GM19463 (cell line): ENCODE results near the gene DCAF8.

ENCODE experiments used
- ATAC-seq: cut with Tn5 transposase; IDR thresholded peaks from one replicate; pipeline ENCODE4 v1.9.1; 2021; ENCODE audit warnings: mild to moderate bottlenecking, moderate library complexity; ENCODE audit not compliant: unreplicated experiment

Gene DCAF8

DNA sequence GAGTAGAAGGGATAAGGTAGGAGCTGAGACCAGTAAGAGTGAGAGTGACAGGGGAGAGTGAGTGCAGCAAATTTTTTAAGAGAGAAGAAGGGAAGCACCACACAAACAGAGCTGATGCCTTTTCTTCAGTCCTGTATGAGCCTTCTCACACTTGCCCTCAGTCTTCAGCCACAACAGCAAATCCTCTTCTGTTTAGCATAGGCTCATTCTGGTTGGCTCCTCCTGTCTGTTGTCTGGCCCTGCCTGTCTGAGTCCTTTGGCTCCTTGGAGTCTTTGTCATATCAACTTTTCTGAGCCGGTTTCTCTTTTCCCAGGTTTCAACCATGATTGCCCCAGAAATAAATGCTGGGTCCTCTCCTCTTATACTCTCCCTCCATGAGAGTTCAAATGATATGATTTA, 84.7 kb downstream of the DCAF8 start:
- ATAC-seq = no peak

DNA sequence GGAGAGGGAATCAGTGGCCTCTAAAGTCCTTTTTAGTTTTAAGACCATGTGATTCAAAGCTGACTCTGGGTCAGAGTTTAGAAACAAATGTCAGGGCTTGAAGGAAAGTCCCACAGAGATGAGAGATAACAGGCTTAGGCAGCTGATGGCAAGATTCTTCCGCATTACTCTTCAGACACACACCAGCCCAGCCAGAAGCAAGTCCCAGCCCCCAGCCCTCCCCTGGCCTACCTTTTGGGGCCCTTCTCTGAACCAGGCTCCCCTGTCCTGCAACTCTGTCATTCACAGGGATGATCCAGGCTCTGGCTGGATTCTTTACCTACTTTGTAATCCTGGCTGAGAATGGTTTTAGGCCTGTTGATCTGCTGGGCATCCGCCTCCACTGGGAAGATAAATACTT, 85.1 kb downstream of the DCAF8 start:
- ATAC-seq = no peak

DNA sequence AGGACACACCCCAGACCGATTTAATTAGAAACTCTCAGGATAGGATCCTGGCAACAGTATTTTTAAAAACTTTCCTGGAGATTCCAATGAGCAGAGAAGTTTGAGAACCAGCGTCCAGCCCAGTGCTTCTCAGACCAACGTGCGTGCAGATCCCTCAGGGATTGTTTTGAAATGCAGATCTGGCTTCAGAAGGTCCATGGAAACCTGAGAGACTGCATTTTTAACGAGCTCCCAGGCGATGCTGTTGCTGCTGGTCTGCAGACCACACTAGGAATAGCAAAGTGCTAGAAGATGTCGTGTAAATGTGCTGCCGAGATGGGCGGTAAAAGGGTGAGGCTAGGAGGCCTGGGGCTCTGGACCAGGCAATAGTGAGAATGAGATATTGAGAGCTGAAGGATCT, 90.4 kb downstream of the DCAF8 start:
- no peak for ATAC-seq

DNA sequence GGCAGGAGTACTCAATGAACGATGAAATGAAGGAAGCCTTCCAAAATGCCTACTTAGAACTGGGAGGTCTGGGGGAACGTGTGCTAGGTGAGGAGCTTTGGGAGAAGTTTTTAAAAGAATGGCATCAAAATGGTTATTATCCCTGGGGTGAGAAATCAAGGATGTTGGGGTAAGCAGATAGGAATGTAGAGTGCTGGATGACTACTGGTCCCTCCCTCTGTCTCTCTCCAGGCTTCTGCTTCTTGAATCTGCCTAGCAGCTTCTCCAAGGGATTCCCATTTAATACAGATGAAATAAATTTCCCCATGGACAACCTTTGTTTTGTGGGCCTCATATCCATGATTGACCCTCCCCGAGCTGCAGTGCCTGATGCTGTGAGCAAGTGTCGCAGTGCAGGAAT, 91.0 kb downstream of the DCAF8 start:
- no peak for ATAC-seq

DNA sequence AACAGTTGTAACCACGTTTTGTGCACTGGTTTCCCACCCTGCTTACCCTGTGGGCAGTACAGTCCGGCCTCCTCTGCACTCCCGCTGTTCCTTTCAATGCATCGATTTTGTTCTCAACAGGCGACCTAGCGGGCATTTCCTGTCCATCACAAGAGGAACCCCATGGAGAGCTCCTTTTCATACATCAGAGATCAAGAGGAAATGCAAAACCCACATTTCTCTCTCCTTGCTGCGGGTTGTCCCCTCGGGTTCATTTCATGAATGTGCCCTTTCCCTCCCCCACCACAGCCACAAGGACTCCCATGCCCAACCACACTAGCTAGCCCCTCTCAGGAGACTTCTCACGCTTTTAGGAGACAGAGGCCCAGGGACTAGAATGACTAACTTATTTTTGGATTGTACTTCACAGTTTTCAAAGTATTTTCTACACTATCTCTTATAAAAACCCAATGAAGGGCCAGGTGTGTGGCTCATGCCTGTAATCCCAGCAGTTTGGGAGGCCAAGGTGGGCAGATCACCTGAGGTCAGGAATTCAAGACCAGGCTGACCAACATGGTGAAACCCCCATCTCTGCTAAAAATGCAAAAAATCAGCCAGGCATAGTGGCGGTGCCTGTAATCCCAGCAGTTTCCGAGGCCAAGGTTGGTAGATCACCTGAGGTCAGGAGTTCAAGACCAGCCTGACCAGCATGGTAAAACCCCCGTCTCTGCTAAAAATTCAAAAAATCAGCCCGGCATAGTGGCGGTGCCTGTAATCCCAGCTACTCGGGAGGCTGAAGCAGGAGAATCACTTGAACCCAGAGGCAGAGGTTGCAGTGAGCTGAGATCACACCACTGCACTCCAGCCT, 92.6 kb downstream of the DCAF8 start:
- peak; percentile 89 for ATAC-seq

DNA sequence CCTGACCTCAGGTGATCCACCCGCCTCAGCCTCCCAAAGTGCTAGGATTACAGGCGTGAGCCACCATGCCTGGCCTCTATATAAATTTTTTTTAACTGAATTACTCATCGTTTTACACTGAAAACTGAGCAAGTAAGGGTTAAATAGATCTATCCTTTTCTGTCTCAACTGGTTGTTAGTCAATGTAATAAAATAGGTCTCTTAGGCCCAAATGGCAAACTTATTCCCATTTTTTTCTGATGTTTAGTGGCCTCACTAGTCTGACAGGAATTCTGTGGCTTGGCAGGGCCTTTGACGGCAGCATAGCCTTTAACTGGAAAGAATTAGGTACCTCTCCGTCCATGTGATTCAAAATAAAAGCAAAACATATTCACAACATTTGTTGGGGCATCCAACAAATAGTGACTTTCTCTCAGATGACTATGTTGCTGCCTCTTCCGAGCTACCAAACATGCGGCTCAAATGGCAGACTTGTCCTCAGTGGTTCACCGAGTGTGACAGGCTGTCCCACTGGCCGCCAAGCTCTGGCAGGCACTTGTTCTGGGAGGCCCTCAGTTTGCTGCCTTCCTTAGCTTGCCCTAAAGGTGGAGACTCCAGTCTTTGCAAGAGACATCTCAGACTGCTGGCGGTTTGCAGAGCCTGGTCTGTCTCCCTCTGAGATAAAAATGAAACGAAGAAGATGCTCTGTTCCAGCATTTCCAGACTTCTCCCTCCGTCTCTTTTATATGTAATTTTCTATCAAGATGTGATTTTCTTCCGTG, 93.6 kb downstream of the DCAF8 start:
- no peak for ATAC-seq

DNA sequence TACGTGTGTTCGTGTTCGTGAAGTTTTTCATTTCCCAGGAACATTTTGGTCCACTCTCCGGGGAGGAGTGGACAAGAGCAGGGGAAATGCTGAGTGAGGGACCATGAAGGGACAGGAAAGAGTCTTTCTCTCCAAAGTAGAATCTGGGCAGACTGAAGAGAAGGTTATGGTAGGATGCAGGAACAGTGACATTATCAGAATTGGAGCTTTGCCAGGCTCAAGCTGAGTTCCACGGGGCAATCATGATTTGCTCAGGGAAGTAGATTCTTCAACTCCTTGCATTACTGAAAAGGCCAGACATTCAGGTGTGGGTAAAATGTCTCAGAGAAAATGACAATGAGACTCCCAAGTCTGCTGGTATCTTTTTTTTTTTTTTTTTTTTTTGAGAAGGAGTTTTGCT, 94.3 kb downstream of the DCAF8 start:
- ATAC-seq = no peak

DNA sequence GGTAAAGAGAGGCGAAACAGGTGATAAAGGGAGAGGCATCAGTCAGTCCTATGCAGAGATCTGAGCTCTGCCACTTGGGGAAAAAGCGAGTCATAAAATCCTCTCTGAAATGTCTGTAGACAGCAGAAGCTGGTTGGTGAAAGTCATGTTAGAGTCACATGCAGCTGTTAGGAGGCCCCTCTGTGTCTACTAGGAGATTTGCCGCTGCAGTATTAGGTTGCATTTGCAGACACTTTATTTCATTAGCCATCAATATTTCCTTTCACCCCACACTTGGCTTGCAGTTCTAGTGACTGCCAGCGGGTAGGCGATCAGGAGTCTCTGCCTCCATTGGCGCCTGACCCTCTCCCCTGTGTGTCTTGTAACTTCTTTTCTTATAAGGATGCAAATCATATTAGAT, 94.8 kb downstream of the DCAF8 start:
- no peak for ATAC-seq

DNA sequence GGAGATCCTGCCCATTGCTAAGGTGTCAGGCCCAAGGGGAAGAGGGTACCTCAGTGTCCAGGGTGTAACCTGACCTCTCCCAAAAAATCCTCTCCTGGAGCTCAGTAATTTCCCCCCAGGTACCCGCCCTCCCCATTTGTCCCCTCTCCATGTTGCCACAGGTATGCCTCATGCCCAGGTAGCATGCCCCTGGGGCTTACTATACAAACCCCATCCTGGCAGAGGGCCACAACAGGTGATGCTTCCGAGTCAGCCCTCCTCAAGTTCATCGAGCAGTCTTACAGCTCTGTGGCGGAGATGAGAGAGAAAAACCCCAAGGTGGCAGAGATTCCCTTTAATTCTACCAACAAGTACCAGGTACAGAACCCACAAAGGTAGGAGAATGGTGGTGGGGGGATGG, 95.3 kb downstream of the DCAF8 start:
- ATAC-seq = no peak

DNA sequence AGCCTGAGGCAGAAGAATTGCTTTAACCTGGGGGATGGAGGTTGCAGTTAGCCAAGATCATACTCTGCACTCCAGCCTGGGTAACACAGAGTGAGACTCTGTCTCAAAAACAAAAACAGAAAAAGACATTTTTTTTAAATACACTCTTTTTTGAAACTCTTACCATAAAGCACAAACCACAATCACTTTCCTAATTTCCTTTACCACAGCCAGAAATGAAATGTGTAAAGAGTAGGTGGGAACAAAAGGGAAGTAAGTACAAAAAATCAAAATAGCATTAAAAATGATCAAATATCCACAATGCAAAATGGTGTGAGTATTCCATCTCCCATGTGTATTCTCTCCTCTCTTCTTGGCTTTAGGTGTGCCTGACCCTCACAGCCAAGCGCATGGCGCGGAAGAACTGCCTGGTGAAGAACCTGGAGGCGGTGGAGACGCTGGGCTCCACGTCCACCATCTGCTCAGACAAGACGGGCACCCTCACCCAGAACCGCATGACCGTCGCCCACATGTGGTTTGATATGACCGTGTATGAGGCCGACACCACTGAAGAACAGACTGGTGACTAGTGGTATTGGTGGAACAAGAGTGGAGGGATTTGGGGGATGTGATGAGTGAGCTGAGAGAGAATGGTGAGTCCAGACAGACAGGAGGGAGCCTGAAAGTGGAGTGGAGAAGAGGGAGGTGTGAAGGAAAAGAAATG, 96.0 kb downstream of the DCAF8 start:
- ATAC-seq = no peak
